ENCODE results near the gene RGS10.

DNA sequence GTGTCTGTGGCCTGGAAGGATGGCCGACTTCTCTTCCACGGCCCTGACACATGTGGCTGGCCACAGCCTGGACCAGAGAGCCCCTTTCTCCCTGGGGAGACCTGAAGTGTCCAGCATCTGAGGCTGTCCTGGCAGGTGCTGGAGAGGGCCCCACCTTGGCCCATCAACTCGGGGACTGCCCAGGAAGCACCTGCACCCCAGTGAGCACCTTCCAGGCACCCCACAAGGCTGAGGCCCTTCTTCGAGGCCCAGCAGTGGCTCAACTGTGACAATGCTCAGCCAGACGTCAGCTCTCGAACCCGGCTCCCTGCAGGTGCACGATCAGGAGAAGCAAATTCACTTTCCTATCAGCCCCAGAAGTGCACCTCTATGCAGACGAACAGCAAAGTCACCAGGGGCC lies 24.3 kb downstream of the RGS10 start:
- TF ChIP-seq POLR2A (IDR thresholded peaks at IDR 0.05; ENCODE audit: control extremely low read depth in 1 of 2, low read depth in 2 of 2, low read length in 2 of 2) (no peak), RBBP5 (IDR thresholded peaks at IDR 0.05; ENCODE audit: borderline replicate concordance, low read depth, low read length) (no peak), POLR2AphosphoS5 (IDR thresholded peaks at IDR 0.05; ENCODE audit: low read depth, low read length) (no peak), CTCF (IDR thresholded peaks at IDR 0.05; ENCODE audit: control extremely low read depth in 1 of 3, insufficient read depth in 1 of 3, low read depth in 1 of 3, low read length in 3 of 3) (no peak), RAD21 (IDR thresholded peaks at IDR 0.05 in 1 of 2, conservative IDR thresholded peaks at IDR 0.05 in 1 of 2; ENCODE audit: low read depth in 2 of 2, low read length in 2 of 2) (no peak), SIN3A (conservative IDR thresholded peaks at IDR 0.05 in 1 of 2, IDR thresholded peaks at IDR 0.05 in 1 of 2; ENCODE audit: low read depth in 1 of 2, low read length in 2 of 2) (no peak), EZH2 (IDR thresholded peaks at IDR 0.05; ENCODE audit: low read depth, low read length, severe bottlenecking) (no peak), FOSL1 (IDR thresholded peaks at IDR 0.05; ENCODE audit: insufficient read depth, low read depth, low read length) (no peak), CBX8 (IDR thresholded peaks at IDR 0.05; ENCODE audit: borderline replicate concordance, low read depth, low read length) (no peak)
- TF ChIP-seq, protein P1, sequence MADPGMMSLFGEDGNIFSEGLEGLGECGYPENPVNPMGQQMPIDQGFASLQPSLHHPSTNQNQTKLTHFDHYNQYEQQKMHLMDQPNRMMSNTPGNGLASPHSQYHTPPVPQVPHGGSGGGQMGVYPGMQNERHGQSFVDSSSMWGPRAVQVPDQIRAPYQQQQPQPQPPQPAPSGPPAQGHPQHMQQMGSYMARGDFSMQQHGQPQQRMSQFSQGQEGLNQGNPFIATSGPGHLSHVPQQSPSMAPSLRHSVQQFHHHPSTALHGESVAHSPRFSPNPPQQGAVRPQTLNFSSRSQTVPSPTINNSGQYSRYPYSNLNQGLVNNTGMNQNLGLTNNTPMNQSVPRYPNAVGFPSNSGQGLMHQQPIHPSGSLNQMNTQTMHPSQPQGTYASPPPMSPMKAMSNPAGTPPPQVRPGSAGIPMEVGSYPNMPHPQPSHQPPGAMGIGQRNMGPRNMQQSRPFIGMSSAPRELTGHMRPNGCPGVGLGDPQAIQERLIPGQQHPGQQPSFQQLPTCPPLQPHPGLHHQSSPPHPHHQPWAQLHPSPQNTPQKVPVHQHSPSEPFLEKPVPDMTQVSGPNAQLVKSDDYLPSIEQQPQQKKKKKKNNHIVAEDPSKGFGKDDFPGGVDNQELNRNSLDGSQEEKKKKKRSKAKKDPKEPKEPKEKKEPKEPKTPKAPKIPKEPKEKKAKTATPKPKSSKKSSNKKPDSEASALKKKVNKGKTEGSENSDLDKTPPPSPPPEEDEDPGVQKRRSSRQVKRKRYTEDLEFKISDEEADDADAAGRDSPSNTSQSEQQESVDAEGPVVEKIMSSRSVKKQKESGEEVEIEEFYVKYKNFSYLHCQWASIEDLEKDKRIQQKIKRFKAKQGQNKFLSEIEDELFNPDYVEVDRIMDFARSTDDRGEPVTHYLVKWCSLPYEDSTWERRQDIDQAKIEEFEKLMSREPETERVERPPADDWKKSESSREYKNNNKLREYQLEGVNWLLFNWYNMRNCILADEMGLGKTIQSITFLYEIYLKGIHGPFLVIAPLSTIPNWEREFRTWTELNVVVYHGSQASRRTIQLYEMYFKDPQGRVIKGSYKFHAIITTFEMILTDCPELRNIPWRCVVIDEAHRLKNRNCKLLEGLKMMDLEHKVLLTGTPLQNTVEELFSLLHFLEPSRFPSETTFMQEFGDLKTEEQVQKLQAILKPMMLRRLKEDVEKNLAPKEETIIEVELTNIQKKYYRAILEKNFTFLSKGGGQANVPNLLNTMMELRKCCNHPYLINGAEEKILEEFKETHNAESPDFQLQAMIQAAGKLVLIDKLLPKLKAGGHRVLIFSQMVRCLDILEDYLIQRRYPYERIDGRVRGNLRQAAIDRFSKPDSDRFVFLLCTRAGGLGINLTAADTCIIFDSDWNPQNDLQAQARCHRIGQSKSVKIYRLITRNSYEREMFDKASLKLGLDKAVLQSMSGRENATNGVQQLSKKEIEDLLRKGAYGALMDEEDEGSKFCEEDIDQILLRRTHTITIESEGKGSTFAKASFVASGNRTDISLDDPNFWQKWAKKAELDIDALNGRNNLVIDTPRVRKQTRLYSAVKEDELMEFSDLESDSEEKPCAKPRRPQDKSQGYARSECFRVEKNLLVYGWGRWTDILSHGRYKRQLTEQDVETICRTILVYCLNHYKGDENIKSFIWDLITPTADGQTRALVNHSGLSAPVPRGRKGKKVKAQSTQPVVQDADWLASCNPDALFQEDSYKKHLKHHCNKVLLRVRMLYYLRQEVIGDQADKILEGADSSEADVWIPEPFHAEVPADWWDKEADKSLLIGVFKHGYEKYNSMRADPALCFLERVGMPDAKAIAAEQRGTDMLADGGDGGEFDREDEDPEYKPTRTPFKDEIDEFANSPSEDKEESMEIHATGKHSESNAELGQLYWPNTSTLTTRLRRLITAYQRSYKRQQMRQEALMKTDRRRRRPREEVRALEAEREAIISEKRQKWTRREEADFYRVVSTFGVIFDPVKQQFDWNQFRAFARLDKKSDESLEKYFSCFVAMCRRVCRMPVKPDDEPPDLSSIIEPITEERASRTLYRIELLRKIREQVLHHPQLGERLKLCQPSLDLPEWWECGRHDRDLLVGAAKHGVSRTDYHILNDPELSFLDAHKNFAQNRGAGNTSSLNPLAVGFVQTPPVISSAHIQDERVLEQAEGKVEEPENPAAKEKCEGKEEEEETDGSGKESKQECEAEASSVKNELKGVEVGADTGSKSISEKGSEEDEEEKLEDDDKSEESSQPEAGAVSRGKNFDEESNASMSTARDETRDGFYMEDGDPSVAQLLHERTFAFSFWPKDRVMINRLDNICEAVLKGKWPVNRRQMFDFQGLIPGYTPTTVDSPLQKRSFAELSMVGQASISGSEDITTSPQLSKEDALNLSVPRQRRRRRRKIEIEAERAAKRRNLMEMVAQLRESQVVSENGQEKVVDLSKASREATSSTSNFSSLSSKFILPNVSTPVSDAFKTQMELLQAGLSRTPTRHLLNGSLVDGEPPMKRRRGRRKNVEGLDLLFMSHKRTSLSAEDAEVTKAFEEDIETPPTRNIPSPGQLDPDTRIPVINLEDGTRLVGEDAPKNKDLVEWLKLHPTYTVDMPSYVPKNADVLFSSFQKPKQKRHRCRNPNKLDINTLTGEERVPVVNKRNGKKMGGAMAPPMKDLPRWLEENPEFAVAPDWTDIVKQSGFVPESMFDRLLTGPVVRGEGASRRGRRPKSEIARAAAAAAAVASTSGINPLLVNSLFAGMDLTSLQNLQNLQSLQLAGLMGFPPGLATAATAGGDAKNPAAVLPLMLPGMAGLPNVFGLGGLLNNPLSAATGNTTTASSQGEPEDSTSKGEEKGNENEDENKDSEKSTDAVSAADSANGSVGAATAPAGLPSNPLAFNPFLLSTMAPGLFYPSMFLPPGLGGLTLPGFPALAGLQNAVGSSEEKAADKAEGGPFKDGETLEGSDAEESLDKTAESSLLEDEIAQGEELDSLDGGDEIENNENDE (IDR thresholded peaks at IDR 0.05; ENCODE audit: insufficient replicate concordance, low read length), result no peak
- TF ChIP-seq, protein P2, sequence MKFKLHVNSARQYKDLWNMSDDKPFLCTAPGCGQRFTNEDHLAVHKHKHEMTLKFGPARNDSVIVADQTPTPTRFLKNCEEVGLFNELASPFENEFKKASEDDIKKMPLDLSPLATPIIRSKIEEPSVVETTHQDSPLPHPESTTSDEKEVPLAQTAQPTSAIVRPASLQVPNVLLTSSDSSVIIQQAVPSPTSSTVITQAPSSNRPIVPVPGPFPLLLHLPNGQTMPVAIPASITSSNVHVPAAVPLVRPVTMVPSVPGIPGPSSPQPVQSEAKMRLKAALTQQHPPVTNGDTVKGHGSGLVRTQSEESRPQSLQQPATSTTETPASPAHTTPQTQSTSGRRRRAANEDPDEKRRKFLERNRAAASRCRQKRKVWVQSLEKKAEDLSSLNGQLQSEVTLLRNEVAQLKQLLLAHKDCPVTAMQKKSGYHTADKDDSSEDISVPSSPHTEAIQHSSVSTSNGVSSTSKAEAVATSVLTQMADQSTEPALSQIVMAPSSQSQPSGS (IDR thresholded peaks at IDR 0.05; ENCODE audit: low read length), result no peak

All from H1 (cell line).